Heart right ventricle (tissue), 16 donors: ENCODE results near the gene PXDN. TPM values are rescaled to one million over a fixed set of nuclear protein-coding genes. Genes with fewer than 3 reads are reported as not detected.

ENCODE experiments used
- ATAC-seq, 8 donors: fragments of 200-7000 bp; cut with Tn5 transposase; one replicate each; pipeline ENCODE4 v1.9.1; 2020; ENCODE audit warnings: mild to moderate bottlenecking in 8 of 8, moderate library complexity in 8 of 8, moderate number of reproducible peaks in 1 of 8
- DNase-seq, 2 donors: peaks; one replicate each; pipeline ENCODE4 v3.0.0-alpha.2; 2020
- H3K27ac ChIP-seq, 10 donors: fragments of 200-600 bp; sonication (generic) in 2 of 10; one replicate each; pipeline versions ENCODE4 v1.5.0 to v1.8.0; 2020 to 2022; ENCODE audit warnings: mild to moderate bottlenecking in 3 of 10
- H3K27me3 ChIP-seq, 7 donors: fragments of 200-600 bp; one replicate each; pipeline ENCODE4 v1.8.0; 2021 to 2022; ENCODE audit warnings: mild to moderate bottlenecking in 2 of 7
- H3K36me3 ChIP-seq, 9 donors: fragments of 200-600 bp; sonication (generic) in 1 of 9; one replicate each; pipeline versions ENCODE4 v1.5.0 to v1.8.0; 2020 to 2022; ENCODE audit warnings: mild to moderate bottlenecking in 2 of 9
- H3K4me1 ChIP-seq, 9 donors: fragments of 200-600 bp; sonication (generic) in 1 of 9; one replicate each; pipeline versions ENCODE4 v1.5.0 to v1.8.0; 2020 to 2022; ENCODE audit warnings: mild to moderate bottlenecking in 4 of 9
- H3K4me3 ChIP-seq, 10 donors: fragments of 200-600 bp; sonication (generic) in 2 of 10; one replicate each; pipeline versions ENCODE4 v1.5.0 to v1.8.0; 2020 to 2022; ENCODE audit warnings: mild to moderate bottlenecking in 7 of 10, moderate library complexity in 2 of 10
- H3K9me3 ChIP-seq, 11 donors: fragments of 200-600 bp in 10 of 11; sonication (generic) in 2 of 11; one replicate each; pipeline versions ENCODE4 v1.5.0 to v1.8.0; 2013 to 2022; ENCODE audit warnings: mild to moderate bottlenecking in 2 of 11, control low read depth in 1 of 11, moderate library complexity in 1 of 11
- CTCF ChIP-seq, 9 donors: fragments of 200-600 bp; sonication (generic) in 2 of 9; IDR thresholded peaks; one replicate each; pipeline versions ENCODE4 v1.5.0 to v1.8.0; 2021 to 2022; ENCODE audit warnings: antibody characterized with exemption in 9 of 9, mild to moderate bottlenecking in 5 of 9, moderate library complexity in 1 of 9
- WGBS, 2 donors: extraction: QIAGEN DNeasy Blood & Tissue Kit; methylation state at CpG; one replicate each; pipeline ENCODE4 v1.1.7; 2013; ENCODE audit warnings: inconsistent platforms in 1 of 2; 5-methylcytosine and 5-hydroxymethylcytosine counted together
- intact Hi-C, 10 donors: fragments of 100-400 bp; cut with DNase I; formaldehyde crosslinking; loops; one replicate each; pipeline versions ENCODE4 v1.11.1 to v1.14.2; 2022
- polyA plus RNA-seq, 2 donors: library from polyadenylated mRNA; stranded (reverse); fragments of 200-250 nt; gene quantifications; one replicate each; pipeline ENCODE4 v1.2.3, GENCODE V29; 2013
- total RNA-seq, 10 donors: library from RNA; stranded (reverse); fragmentation: NEBNext Ultra II Directional in 3 of 10; extraction: Animal tissue kit (Norgen Biotek cat#: 25700) in 3 of 10; gene quantifications; one replicate each; pipeline versions ENCODE4 v1.2.1 to v1.2.4, GENCODE V29; 2021 to 2023
- donor health status: Arrhythmogenic right ventricular cardiomyopathy.
- donor health status: ischemic (EF 13 %, LVEDD 7.1; RV severe dilation, severe dysfunction).
- donor health status: healthy with polysubstance abuse.
- donor health status: DM: no; HTN: yes; CAD: no.
- donor health status: DM: no; HTN: no; CAD: no.
- donor health status: ischemic (EF 25% LVEDD 6.9; RV normal size, moderate dysfunction).
- donor health status: ischemic (EF 25% LVEDD 5.7; RV mildly dilated, moderate dysfunction).
- donor health status: healthy.
- donor health status: DM: yes; HTN: yes; CAD: no.
- donor health status: Ischemic cardiomyopathy.
- donor health status: ischemic (EF 35%, LVEDD 5.7; RV mildly dilated, moderate dysfunction).
- donor health status: nonischemic (EF 11% LVEDD 7.7; RV severe dilation, severe dysfunction).
- donor health status: DM: yes; HTN: yes; CAD: no.
- donor health status: PGD.
- donor health status: ischemic (EF 29% LVEDD 5.4; RV normal size, mild dysfunction).
- donor health status: nonischemic (EF 23%, LVEDD 6.1; RV moderate dilation, normal function).

Gene PXDN
- total and polyA plus RNA-seq, 12 donors, result 7.8 to 65.0 (median 18.9) TPM

- no peaks in the 10 kb centered on the region for H3K9me3 ChIP-seq
- no peak overlapping the region for H3K27ac ChIP-seq
- DNase-seq (no peak), ATAC-seq (no peak)
- no peaks in the 10 kb centered on the region for H3K27me3 ChIP-seq
- no peak for TF ChIP-seq CTCF (IDR thresholded peaks at IDR 0.05)
- H3K4me1 ChIP-seq, result peaks cover 0 to 4% (median under 1%) of the 10 kb centered on the region in 9 donors
- H3K4me3 ChIP-seq, result no peak overlapping the region
- no peaks in the 10 kb centered on the region for H3K36me3 ChIP-seq
- intact Hi-C loops, result no loop called here
- WGBS, 2 donors, result 92 to 94% methylated on average over 11 of the region's 11 CpGs
Observed at GRCh38 chr2:1620081-1620480, 124.2 kb downstream of the PXDN start.

- WGBS, 2 donors, result 45 to 46% methylated on average over 9 of the region's 10 CpGs
- Histone ChIP-seq H3K27ac (no peak overlapping the region), H3K27me3 (no peaks in the 10 kb centered on the region), H3K36me3 (no peaks in the 10 kb centered on the region), H3K4me1 (peaks cover 0 to 3% (median 0%) of the 10 kb centered on the region in 9 donors), H3K9me3 (no peaks in the 10 kb centered on the region), H3K4me3 (no peak overlapping the region)
- DNase-seq (no peak), ATAC-seq (no peak)
- no peak for TF ChIP-seq CTCF (IDR thresholded peaks at IDR 0.05)
- intact Hi-C loops, result no loop called here
Observed at GRCh38 chr2:1619556-1619955, 124.8 kb downstream of the PXDN start.

- no peaks in the 10 kb centered on the region for H3K27me3 ChIP-seq
- no peak overlapping the region for H3K4me3 ChIP-seq
- no peak for TF ChIP-seq CTCF (IDR thresholded peaks at IDR 0.05)
- peaks cover 0 to 9% (median 0%) of the 10 kb centered on the region in 9 donors for H3K4me1 ChIP-seq
- DNase-seq (no peak), ATAC-seq (no peak)
- H3K27ac ChIP-seq, result no peak overlapping the region
- WGBS, 2 donors, result 83 to 89% methylated on average over 2 to 3 of the region's 3 CpGs
- H3K9me3 ChIP-seq, result no peaks in the 10 kb centered on the region
- H3K36me3 ChIP-seq, result no peaks in the 10 kb centered on the region
- intact Hi-C loops, result no loop called here
Observed at GRCh38 chr2:1618974-1619373, 125.3 kb downstream of the PXDN start.

GRCh38 chr2:1618191-1618961 is 125.9 kb downstream of the PXDN start:
- DNase-seq (no peak), ATAC-seq (no peak)
- Histone ChIP-seq H3K9me3 (no peaks in the 10 kb centered on the region), H3K4me3 (no peak overlapping the region), H3K27me3 (no peaks in the 10 kb centered on the region), H3K27ac (no peak overlapping the region), H3K4me1 (peaks cover 0 to 15% (median 3%) of the 10 kb centered on the region in 9 donors), H3K36me3 (no peaks in the 10 kb centered on the region)
- intact Hi-C loops, result no loop called here
- no peak for TF ChIP-seq CTCF (IDR thresholded peaks at IDR 0.05)
- WGBS, 2 donors, result 90 to 93% methylated on average over 20 of the region's 20 CpGs
